SK-N-SH (cell line): ENCODE results near the gene CCDC102B. TPM values are rescaled to one million over a fixed set of nuclear protein-coding genes. Genes with fewer than 3 reads are reported as not detected.
A peak's percentile ranks its signal among the peaks of the same experiment; 100 is the strongest.

Experiments used
- CTCF ChIA-PET: fragments of 300-600, 350-600 bp; formaldehyde crosslinking; extraction: SDS; loops from one replicate; lab custom pipeline; 2021; lab: Yijun Ruan, JAX
- POLR2A ChIA-PET: fragments of 350-600 bp; sonication (Branson Sonifier 250); formaldehyde crosslinking; extraction: SDS; loops from one replicate; lab custom pipeline; 2020; ENCODE audit warnings: antibody characterized with exemption, inconsistent platforms; lab: Yijun Ruan, JAX
- DNase-seq: peaks from one replicate; pipeline ENCODE4 v3.0.0; 2012
- H2AFZ ChIP-seq: fragments of 200-600 bp; sonication (generic); 2 replicates; pipeline ENCODE4 v1.8.1; 2016; ENCODE audit warnings: antibody characterized with exemption, mild to moderate bottlenecking, low read depth
- H3F3A ChIP-seq: fragments of 200-600 bp; sonication (generic); replicated peaks from 2 replicates; pipeline ENCODE3; 2016; ENCODE audit warnings: antibody characterized with exemption, mild to moderate bottlenecking; ENCODE audit not compliant: insufficient read depth
- H3K27ac ChIP-seq, 2 experiments: fragments of 200-500 bp in 1 of 2; fragments of 200-600 bp in 1 of 2; sonication (Bioruptor generic) in 1 of 2; sonication (generic), shearing (Covaris generic) in 1 of 2; 2 replicates each; pipeline versions ENCODE4 v1.5.1 to v1.6.1; 2014 to 2016; ENCODE audit warnings: low read depth in 2 of 2, inconsistent platforms in 1 of 2, low read length in 1 of 2, mild to moderate bottlenecking in 1 of 2, mixed read lengths in 1 of 2
- H3K27me3 ChIP-seq: fragments of 200-600 bp; sonication (generic), shearing (Covaris generic); 2 replicates; pipeline ENCODE4 v1.6.1; 2016; ENCODE audit warnings: mixed run types; ENCODE audit not compliant: insufficient read depth
- H3K36me3 ChIP-seq, 2 experiments: fragments of 200-500 bp in 1 of 2; fragments of 200-600 bp in 1 of 2; sonication (Bioruptor generic) in 1 of 2; sonication (generic) in 1 of 2; replicated peaks in 1 of 2; 2 replicates each; pipeline versions ENCODE3 to v1.5.1; 2014 to 2016; ENCODE audit warnings: low read length in 1 of 2, mild to moderate bottlenecking in 1 of 2; ENCODE audit not compliant: insufficient read depth in 2 of 2, control insufficient read depth in 1 of 2
- H3K4me1 ChIP-seq, 2 experiments: fragments of 200-500 bp in 1 of 2; fragments of 200-600 bp in 1 of 2; sonication (Bioruptor generic) in 1 of 2; sonication (generic), shearing (Covaris generic) in 1 of 2; 2 replicates each; pipeline versions ENCODE4 v1.5.1 to v1.6.1; 2014 to 2016; ENCODE audit warnings: low read depth in 1 of 2, low read length in 1 of 2, mixed run types in 1 of 2; ENCODE audit not compliant: insufficient read depth in 2 of 2, control insufficient read depth in 1 of 2
- H3K4me2 ChIP-seq: fragments of 200-600 bp; sonication (generic), shearing (Covaris generic); 2 replicates; pipeline ENCODE4 v1.6.1; 2017; ENCODE audit warnings: mixed run types
- H3K4me3 ChIP-seq, 2 experiments: fragments of 200-500 bp in 1 of 2; fragments of 200-600 bp in 1 of 2; sonication (Bioruptor generic) in 1 of 2; sonication (generic), shearing (Covaris generic) in 1 of 2; 2 replicates each; pipeline versions ENCODE4 v1.5.1 to v1.8.1; 2014 to 2016; ENCODE audit warnings: low read depth in 2 of 2, inconsistent platforms in 1 of 2, low read length in 1 of 2, mild to moderate bottlenecking in 1 of 2, mixed read lengths in 1 of 2, moderate library complexity in 1 of 2
- H3K79me2 ChIP-seq: fragments of 200-600 bp; sonication (generic); 2 replicates; pipeline ENCODE4 v1.8.1; 2017; ENCODE audit warnings: mild to moderate bottlenecking; ENCODE audit not compliant: insufficient read depth
- H3K9ac ChIP-seq: fragments of 200-600 bp; sonication (generic); 2 replicates; pipeline ENCODE4 v1.6.1; 2017; ENCODE audit warnings: mixed run types
- H3K9me2 ChIP-seq: fragments of 200-600 bp; sonication (generic); 2 replicates; pipeline ENCODE4 v1.6.1; 2017; ENCODE audit warnings: mixed run types
- H3K9me3 ChIP-seq: fragments of 200-600 bp; sonication (generic); 2 replicates; pipeline ENCODE4 v1.6.1; 2017; ENCODE audit warnings: mixed run types, mild to moderate bottlenecking, moderate library complexity
- H4K20me1 ChIP-seq: fragments of 200-600 bp; sonication (generic); 2 replicates; pipeline ENCODE4 v1.6.1; 2017; ENCODE audit warnings: mild to moderate bottlenecking, mixed run types; ENCODE audit not compliant: insufficient read depth
- CTCF ChIP-seq: fragments of 200-600 bp; sonication (generic); IDR thresholded peaks from 2 replicates; pipeline ENCODE4 v1.6.1; 2017; ENCODE audit warnings: antibody characterized with exemption, mild to moderate bottlenecking, moderate library complexity
- FOSL2 ChIP-seq: IDR thresholded peaks from 2 replicates; pipeline ENCODE4 v1.4.0; 2012; ENCODE audit warnings: low read depth, mild to moderate bottlenecking, moderate library complexity, borderline replicate concordance
- GABPA ChIP-seq: IDR thresholded peaks from 2 replicates; pipeline ENCODE4 v1.4.0; 2012; ENCODE audit warnings: low read depth, mild to moderate bottlenecking
- GATA2 ChIP-seq: sonication (generic); formaldehyde crosslinking; IDR thresholded peaks from 2 replicates; pipeline ENCODE4 v1.5.0; 2020; ENCODE audit warnings: mild to moderate bottlenecking, missing genetic modification reagents
- MAX ChIP-seq: IDR thresholded peaks from 2 replicates; pipeline ENCODE4 v1.4.0; 2012; ENCODE audit warnings: low read depth
- NFIC ChIP-seq: IDR thresholded peaks from 2 replicates; pipeline ENCODE4 v1.4.0; 2012; ENCODE audit warnings: borderline replicate concordance
- NRF1 ChIP-seq: IDR thresholded peaks from 2 replicates; pipeline ENCODE4 v1.6.1; 2012; ENCODE audit warnings: low read depth, mild to moderate bottlenecking, low read length
- RAD21 ChIP-seq: IDR thresholded peaks from 2 replicates; pipeline ENCODE4 v1.6.1; 2012; ENCODE audit warnings: mild to moderate bottlenecking, low read length
- RCOR1 ChIP-seq: fragments of 150-350 bp; IDR thresholded peaks from 2 replicates; pipeline ENCODE4 v1.6.1; 2017; ENCODE audit warnings: antibody characterized with exemption, low read length
- RXRA ChIP-seq: IDR thresholded peaks from 2 replicates; pipeline ENCODE4 v1.4.0; 2012; ENCODE audit warnings: low read depth, mild to moderate bottlenecking, borderline replicate concordance
- SIN3A ChIP-seq: IDR thresholded peaks from 2 replicates; pipeline ENCODE4 v1.6.1; 2012; ENCODE audit warnings: low read depth, mild to moderate bottlenecking, low read length, moderate library complexity, borderline replicate concordance
- SMC3 ChIP-seq: IDR thresholded peaks from 2 replicates; pipeline ENCODE4 v1.6.1; 2012; ENCODE audit warnings: low read depth, low read length, improper control_type of control experiment
- TCF12 ChIP-seq: IDR thresholded peaks from 2 replicates; pipeline ENCODE4 v1.4.0; 2012
- TEAD4 ChIP-seq: IDR thresholded peaks from 2 replicates; pipeline ENCODE4 v1.4.0; 2012; ENCODE audit warnings: mild to moderate bottlenecking, borderline replicate concordance; ENCODE audit not compliant: insufficient read depth
- USF1 ChIP-seq: IDR thresholded peaks from 2 replicates; pipeline ENCODE4 v1.4.0; 2012; ENCODE audit warnings: low read depth, borderline replicate concordance
- YY1 ChIP-seq: IDR thresholded peaks from 2 replicates; pipeline ENCODE4 v1.4.0; 2012; ENCODE audit warnings: low read depth, mild to moderate bottlenecking
- WGBS: methylation state at CpG from one replicate; pipeline ENCODE4 v1.1.6; 2017; ENCODE audit warnings: low lambda C conversion rate; 5-methylcytosine and 5-hydroxymethylcytosine counted together
- polyA plus RNA-seq, 3 experiments: library from polyadenylated mRNA; depleted of rRNA; stranded (reverse); fragments of >200 nt; gene quantifications; 2 replicates each; pipeline ENCODE4 v1.2.3, GENCODE V29; 2012

The CCDC102B gene
- polyA plus RNA-seq, 1 of the 3 experiments (the other 2 are of a cell fraction), result 2.0 TPM

GRCh38 chr18:68909579-68909978 is 111.7 kb downstream of the CCDC102B start (continued):
- TF ChIP-seq RCOR1, result peak; percentile 98
- TF ChIP-seq YY1, result no peak
- no peak for TF ChIP-seq USF1
- no peak for TF ChIP-seq RXRA
- TF ChIP-seq NRF1, result no peak
- peak; percentile 65 for TF ChIP-seq TEAD4
- TF ChIP-seq GABPA, result no peak
- TF ChIP-seq SIN3A, result no peak

- no peaks in the 10 kb centered on the region for H3K36me3 ChIP-seq
- no peak for DNase-seq
- H3K4me2 ChIP-seq, result no peak overlapping the region
- H4K20me1 ChIP-seq, result no peaks in the 10 kb centered on the region
- H3K79me2 ChIP-seq, result no peaks in the 10 kb centered on the region
- no peaks in the 10 kb centered on the region for H3K27me3 ChIP-seq
- ChIA-PET CTCF (interaction anchor here (1.4 kb wide), 1 partner anchor 15 kb away, joined by 3 read pairs; no protein-coding TSS in a partner anchor), POLR2A (no interaction called here)
- H3K4me1 ChIP-seq, result peaks cover 0 to 4% of the 10 kb centered on the region in 2 experiments; a peak in 2 of 4 replicates
- H2AFZ ChIP-seq, result no peak overlapping the region
- H3F3A ChIP-seq, result no peaks in the 10 kb centered on the region
- H3K27ac ChIP-seq, result no peak overlapping the region
- H3K9ac ChIP-seq, result no peak overlapping the region
- no peaks in the 10 kb centered on the region for H3K9me3 ChIP-seq
- TF ChIP-seq MAX, result no peak
- TF ChIP-seq NFIC, result no peak
- TF ChIP-seq TCF12, result no peak
- TF ChIP-seq CTCF, result no peak
- no peak for TF ChIP-seq SMC3
- TF ChIP-seq FOSL2, result no peak
- TF ChIP-seq RAD21, result no peak
- TF ChIP-seq RCOR1, result no peak
- TF ChIP-seq, all 33 proteins: peak for 0
- Histone ChIP-seq H3K4me3 (no peak overlapping the region), H3K9me2 (no peaks in the 10 kb centered on the region)
- WGBS, result 95% methylated on average over 2 of the region's 2 CpGs
Measured at GRCh38 chr18:68915061-68915460, 117.2 kb downstream of the CCDC102B start.

GRCh38 chr18:68916734-68917133 is 118.9 kb downstream of the CCDC102B start:
- Histone ChIP-seq H2AFZ (no peak overlapping the region), H3K27me3 (no peaks in the 10 kb centered on the region), H3K4me1 (no peaks in the 10 kb centered on the region; a peak in 2 of 4 replicates), H3K9ac (no peak overlapping the region), H3K9me3 (no peaks in the 10 kb centered on the region), H3K9me2 (no peaks in the 10 kb centered on the region), H3K79me2 (no peaks in the 10 kb centered on the region), H4K20me1 (no peaks in the 10 kb centered on the region), H3K4me3 (no peak overlapping the region), H3K27ac (no peak overlapping the region), H3K36me3 (no peaks in the 10 kb centered on the region), H3K4me2 (no peak overlapping the region), H3F3A (no peaks in the 10 kb centered on the region)
- DNase-seq, result no peak
- no peak for TF ChIP-seq GATA2 (CRISPR knock-in tag)
- ChIA-PET CTCF (interaction anchor here (1.3 to 2.0 kb wide), 3 partner anchors 9 to 1170 kb away, joined by 4 to 6 read pairs (median 5); no protein-coding TSS in a partner anchor), POLR2A (no interaction called here)
- WGBS, result 74% methylated on average over 5 of the region's 5 CpGs
